HG03520 (cell line): ENCODE data around the gene GNGT1.

Experiments used
- ATAC-seq: cut with Tn5 transposase; IDR thresholded peaks from one replicate; pipeline ENCODE4 v1.9.1; 2021; ENCODE audit warnings: mild to moderate bottlenecking, moderate library complexity; ENCODE audit not compliant: unreplicated experiment

The GNGT1 gene

DNA sequence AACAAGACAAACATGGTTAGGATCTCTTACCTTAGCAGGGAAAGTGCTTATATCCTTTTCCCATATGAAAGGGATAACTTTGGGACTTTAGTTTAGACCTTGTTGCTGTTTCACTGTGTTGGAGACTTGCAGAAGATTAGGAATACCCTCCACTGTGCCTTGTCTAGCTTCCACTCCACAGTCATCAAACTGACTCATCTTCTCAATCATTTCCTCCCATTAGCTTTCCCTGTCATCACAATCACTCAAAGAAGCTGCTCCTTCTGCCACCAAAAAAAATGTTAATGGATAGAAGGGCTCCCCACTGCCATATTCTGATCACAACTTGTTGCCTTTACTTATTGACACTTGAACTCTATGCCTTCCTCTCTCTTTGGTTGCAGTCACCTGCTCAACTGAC lies 31.9 kb downstream of the GNGT1 start:
- no peak for ATAC-seq

DNA sequence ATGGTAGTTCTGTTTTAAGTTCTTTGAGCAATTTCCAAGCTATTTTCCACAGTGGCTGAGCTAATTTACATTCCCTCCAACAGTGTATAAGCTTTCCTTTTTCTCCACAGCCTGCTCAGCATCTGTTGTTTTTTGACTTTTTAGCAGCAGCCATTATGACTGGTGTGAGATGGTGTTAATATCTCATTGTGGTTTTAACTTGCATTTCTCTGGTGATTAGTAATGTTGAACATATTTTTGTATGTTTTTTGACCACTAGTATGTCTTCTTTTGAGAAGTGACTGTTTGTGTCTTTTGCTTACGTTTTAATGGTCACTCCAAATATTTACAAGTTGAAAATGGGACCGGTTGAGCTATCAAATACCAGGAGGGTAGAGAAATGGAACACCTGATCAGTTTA lies 35.6 kb downstream of the GNGT1 start:
- no peak for ATAC-seq

DNA sequence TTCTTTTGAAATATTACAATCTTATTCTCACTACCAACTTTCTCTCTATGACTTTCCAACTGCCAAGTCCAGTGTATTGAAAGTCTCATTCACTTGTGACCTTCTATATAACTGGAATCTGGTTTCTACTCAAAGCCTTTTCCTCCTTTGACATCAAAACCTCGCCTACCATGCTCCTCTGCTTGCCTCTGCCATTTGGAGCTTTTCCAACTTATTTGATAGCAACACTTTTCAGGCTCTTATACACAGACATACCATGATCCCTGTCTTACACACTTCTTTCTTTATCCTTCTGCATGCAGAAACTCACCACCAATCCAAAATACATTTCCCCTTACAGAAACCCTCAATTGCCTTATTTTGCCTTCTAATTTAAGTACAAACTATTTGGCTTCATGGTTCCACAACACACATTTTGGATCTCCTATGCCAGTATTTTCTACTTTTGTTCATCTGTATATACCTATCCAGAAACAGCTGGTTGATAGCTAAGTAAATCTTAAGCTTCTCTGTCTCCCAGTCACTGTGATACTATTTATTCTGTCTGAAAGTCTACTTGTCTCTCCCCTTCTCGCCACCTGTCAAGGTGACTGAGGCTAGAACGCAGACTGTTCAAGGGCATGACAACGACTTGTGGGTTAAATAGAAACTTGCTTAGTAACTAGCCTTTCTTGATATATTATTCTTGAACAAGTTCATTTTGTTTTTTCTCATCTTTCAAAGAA lies 37.6 kb downstream of the GNGT1 start:
- no peak for ATAC-seq

DNA sequence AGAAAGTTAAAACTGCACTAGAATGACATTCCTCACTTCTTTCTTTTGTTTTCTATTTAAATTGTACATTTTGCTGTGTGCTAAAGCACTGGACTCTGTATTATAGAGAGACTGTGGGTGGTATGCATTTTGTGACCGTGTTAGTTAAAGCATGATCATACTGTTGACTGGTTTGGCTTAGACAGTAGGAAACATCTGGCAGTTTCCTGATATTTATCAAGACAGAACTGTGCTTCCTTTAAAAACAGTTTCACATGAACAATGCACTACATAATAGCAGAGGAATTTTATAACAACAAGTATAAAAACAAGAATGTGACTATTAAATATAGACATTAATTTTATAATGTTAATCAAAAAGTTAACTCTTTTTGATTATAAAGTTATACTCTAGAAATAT lies 38.3 kb downstream of the GNGT1 start:
- ATAC-seq: no peak

DNA sequence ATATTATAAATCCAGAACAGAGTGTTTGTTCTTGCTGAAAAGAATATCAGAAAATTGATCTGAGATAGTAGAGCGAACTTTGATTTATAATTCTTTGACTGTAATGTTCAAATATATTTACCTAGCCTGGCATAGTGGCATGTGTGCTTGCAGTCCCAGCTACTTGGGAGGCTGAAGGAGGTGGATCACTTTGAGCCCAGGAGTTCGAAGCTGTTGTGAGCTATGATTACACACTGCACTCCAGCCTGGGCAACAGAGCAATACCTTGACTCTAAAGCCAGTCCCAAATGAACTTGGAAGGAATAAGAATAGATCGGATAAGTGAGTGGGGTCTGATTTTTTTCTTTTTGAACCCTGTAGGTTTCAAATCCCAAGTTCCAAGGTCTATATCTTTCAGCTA lies 38.7 kb downstream of the GNGT1 start:
- no peak for ATAC-seq

DNA sequence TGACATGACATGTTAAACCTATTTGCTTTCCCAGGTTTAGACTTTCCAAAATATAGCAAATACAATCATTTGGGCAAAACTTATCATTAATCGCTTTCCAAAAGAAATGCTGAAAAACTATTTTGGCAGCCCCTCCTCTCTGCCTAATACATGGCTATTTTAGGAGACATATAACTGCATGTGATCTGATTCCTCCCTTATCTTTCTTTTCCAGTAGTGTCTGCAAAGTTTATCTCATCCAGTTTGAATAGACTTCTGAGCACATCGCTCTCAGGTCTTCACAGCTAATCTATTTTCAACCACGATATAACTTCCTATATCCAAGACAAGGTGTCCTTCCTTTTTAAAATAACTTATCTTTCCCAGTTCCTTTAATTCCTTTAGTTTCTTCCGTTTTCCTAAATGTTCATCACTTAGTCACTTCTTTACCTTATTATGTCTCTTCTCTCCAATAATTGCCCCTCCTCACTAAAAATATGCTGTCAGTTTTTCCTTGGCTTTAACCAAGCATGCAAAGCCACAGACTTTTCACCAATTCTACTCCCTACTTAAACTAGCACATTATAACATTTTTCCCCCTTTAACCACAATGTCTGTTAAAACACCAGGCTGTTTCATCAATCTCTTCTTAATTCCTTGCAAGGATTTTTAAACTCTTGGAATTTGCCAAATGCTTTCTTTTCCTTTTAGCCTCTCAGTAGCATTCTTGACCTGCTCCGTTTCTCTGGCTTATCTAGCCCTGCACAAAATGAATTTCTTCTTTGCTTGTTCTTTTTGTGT lies 39.6 kb downstream of the GNGT1 start:
- no peak for ATAC-seq

DNA sequence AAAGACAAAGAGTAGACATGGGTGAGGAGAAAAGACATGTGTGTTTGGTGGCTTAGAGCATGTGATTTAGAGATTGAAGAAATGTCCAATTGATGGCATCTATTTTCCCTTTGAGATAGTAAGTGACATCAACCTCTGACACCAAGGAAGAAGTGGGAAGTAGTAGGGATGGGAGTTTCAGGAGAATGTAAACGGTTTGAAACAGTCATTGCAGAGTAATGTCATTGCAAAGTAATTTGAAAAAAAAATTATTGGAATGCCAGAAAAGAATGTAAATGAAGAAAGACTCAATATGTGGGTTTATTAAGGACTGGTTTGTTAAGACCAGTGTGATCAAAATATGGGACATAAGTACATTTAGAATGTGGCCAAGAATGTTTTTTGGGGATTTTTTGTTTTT lies 41.7 kb downstream of the GNGT1 start:
- no peak for ATAC-seq

DNA sequence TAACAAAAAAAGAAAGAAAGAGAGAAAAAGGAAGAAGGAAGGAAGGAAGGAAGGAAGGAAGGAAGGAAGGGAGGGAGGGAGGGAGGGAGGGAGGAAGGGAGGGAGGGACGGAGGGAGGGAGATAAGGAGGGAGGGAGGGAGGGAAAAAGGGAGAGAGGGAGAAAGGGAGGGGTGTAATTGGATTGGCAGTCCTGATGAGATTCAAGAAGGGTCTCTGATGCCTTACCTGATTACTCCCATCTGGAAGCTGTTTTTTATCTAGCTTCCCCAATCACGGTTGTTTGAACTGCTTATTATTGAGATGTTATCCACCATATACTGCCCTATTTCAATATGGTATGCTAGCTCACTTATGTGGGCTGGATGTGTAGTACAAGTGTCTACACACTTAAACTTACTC lies 42.5 kb downstream of the GNGT1 start:
- no peak for ATAC-seq

DNA sequence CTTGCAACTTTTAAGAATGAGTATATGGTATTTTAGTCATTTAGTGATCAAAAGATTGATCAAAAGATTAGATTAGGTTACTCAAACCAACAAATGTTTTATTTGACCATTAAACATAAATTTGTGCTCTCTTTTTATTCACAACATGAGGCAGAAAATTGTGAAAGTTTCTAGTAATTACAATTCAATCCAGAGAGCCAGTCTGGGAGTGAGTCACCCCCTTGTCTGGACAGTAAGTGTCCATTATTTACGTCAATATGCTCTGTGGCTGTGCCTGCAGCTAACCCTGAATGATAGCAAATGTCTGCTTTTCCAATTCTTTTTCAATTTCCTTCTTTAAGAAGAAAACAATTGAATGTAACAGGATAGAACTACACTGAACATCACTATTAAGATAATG lies 43.1 kb downstream of the GNGT1 start:
- ATAC-seq: no peak

DNA sequence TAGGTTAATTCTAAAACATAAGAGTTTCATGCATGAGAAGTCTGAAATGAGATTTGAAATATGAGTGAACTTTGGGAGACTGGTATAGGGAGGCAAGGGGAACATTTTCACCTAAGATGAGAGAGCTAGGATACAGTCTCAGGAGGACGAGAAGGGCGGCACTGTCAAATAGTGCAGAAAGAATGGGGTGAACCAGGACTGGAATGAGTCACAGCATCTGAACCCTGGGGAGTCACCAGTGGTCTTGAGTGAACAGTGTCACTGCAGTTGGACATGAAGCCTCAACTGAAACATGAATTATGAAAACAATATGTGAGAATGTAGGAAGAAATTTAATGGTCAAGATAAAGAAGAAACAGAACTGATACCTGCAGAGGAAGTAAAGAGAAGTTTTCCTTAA lies 48.9 kb downstream of the GNGT1 start:
- peak; percentile 93 for ATAC-seq

DNA sequence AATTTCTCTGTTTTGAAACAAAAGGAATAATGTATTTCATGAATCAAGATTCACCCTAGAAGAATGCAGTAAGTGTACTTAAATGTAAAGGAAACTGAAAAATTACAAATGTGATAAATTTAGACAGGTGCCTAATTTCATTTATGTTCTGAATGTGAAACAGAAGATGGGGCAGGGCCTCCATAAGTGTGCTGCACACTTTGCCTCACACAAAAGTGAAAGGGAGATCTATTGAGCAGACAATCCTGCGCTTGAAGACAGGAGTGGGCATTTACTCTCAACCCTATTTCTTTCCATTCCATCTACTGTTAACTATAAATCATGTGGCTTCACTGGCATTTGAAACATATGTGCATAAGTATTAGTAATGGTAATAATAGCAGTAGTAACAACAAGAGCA lies 51.4 kb downstream of the GNGT1 start:
- no peak for ATAC-seq

DNA sequence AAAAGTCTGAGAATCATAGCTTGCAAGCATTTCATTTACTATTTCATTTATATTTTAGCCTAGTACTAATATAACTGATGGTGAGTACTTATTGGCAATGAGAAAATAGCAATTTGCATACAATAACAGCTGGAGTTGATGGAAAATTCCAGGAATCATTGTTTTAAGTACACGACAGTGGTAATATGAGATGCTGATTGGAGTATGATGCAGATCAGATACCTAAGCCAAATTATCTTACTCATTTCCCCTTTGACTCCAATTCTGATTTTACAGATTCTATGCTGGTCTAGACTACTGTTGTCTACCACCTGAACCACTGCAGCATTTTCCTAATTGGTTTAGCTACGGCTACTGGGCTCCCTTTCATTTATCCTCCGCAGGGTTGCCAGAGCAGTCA lies 51.8 kb downstream of the GNGT1 start:
- no peak for ATAC-seq

DNA sequence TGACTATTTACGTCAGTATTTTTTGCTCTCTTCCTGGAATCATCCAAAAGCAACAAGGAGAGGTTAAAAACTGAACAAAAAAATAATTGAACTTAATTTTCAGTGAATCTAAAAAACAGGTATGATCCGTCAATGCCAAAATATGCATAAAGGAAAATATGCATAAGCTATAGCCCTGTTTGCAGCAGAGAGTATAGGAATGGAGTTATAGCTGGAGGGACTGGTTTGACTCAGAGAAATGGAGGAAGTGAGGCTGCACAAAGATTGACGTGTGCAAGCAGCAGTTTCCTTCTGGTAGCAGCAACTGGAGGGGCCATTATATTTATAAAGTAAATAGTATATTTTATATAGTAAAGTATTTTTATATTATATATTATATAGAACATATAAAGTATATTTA lies 52.3 kb downstream of the GNGT1 start:
- ATAC-seq: no peak
